HK-2 (cell line): ENCODE results near the gene OR4C16.

Experiments used
- DNase-seq: peaks from one replicate; pipeline ENCODE4 v3.0.0-alpha.2; 2018; ENCODE audit not compliant: unreplicated experiment

OR4C16 gene, protein sequence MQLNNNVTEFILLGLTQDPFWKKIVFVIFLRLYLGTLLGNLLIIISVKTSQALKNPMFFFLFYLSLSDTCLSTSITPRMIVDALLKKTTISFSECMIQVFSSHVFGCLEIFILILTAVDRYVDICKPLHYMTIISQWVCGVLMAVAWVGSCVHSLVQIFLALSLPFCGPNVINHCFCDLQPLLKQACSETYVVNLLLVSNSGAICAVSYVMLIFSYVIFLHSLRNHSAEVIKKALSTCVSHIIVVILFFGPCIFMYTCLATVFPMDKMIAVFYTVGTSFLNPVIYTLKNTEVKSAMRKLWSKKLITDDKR

DNA sequence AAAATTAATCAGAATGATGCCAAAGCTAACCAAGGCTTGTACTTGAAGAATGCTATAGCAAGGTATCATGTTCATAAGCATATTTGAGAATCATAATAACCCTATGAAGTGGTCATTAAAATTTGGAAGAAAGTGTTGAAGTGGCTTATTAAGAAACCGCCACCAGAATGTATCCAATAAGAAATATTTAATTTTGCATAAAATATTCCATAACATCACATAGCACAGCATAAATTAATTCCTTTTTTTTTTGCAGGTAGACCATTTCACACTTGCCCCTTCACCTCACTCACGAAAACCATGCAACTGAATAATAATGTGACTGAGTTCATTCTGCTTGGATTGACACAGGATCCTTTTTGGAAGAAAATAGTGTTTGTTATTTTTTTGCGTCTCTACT, at the start of gene OR4C16:
Gene OR4C16, plus strand, starts transcription at position 301 of the 400 bp plus-strand sequence. Its CDS starts 0 bp downstream, at position 301.
- no peak for DNase-seq

DNA sequence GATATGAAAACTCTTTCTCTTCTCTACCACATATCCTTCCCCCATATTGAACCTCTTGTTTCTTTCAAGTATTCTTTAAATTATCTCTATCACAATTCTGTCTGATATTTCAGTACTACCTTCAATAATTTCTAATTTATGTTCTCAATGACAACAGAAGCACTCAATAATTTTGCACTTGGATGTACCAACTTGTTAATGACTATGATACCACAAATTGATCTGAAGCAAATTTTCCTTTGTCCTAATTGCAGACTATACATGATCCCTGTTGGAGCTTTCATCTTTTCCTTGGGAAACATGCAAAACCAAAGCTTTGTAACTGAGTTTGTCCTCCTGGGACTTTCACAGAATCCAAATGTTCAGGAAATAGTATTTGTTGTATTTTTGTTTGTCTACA, 17.8 kb upstream of the OR4C16 start, which contains the start of gene OR4C15:
Gene OR4C15, plus strand, starts transcription at position 301 of the 400 bp plus-strand sequence. Its CDS starts 0 bp downstream, at position 301.
- no peak for DNase-seq

DNA sequence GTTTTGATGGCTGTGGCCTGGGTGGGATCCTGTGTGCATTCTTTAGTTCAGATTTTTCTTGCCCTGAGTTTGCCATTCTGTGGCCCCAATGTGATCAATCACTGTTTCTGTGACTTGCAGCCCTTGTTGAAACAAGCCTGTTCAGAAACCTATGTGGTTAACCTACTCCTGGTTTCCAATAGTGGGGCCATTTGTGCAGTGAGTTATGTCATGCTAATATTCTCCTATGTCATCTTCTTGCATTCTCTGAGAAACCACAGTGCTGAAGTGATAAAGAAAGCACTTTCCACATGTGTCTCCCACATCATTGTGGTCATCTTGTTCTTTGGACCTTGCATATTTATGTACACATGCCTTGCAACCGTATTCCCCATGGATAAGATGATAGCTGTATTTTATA, 620 bp downstream of the OR4C16 start:
- no peak for DNase-seq

DNA sequence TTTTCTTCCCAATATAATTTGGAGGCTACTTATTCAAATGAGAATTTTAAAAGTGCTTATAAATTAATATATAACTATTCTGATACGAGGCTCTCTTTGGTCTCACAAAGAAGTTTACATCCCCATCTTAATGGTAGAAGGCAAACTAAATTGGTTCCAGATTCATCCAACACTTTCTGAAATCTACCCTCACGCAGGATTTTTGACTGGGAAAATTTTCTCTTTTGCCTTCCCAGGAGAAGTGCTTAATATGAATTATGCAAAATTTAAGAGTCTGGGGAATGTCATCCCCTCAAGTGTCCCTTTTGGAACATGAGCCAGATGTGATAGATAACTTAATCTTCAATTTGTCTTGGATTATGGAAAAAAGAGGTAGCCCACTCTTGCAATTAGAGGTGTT, 35.6 kb downstream of the OR4C16 start, which contains the start of gene OR4C11:
Gene OR4C11, minus strand, starts transcription at position 101 of the 400 bp plus-strand sequence. CDS start 3,272 bp downstream, outside the sequence.
- DNase-seq: no peak
